K562 treated with DMSO at 1 percent for 24 hours (cell line): ENCODE results near the gene SLC1A1. TPM values are rescaled to one million over a fixed set of nuclear protein-coding genes. Genes with fewer than 3 reads are reported as not detected.

ENCODE experiments used
- total RNA-seq: library from RNA; unstranded; fragments of 300-600 nt; gene quantifications from 2 replicates; pipeline ENCODE4 v1.2.3, GENCODE V29; 2022; ENCODE audit warnings: low read depth; ENCODE audit not compliant: insufficient read depth

The SLC1A1 gene
- not detected in 2 replicates for total RNA-seq

GRCh38 chr9:4489919-4490704 is at the start of gene SLC1A1:
TSS of gene SLC1A1 (plus strand) at chr9:4490468. CDS start at chr9:4490680, 212 bp downstream.

Other genes starting within 250 kb of the SLC1A1 start
- gene GLIS3, start 190.4 kb upstream of the SLC1A1 start, total RNA-seq = 0.68 and 1.1 TPM in 2 replicates
- 8.2 and 8.4 TPM in 2 replicates for gene PLPP6, start 171.8 kb downstream of the SLC1A1 start, total RNA-seq
- not detected in 2 replicates for gene SPATA6L, start 176.0 kb downstream of the SLC1A1 start, total RNA-seq
- 4.8 and 6.4 TPM in 2 replicates for gene CDC37L1, start 189.1 kb downstream of the SLC1A1 start, total RNA-seq